Peyer's patch (tissue), 4 donors: ENCODE measurements around the gene TOX3.

Experiments used
- POLR2A ChIP-seq, 2 donors: fragments of 450-650 bp; IDR thresholded peaks; one replicate each; pipeline ENCODE4 v1.5.1; 2017; ENCODE audit warnings: antibody characterized with exemption in 2 of 2, mild to moderate bottlenecking in 2 of 2, moderate library complexity in 2 of 2
- TF ChIP-seq, protein P1 (sequence below), 6 experiments: fragments of 450-650 bp in 4 of 6; fragments of 200-600 bp in 2 of 6; sonication (generic) in 1 of 6; IDR thresholded peaks; one replicate each; pipeline ENCODE4 v1.5.1; 2017 to 2019; ENCODE audit warnings: antibody characterized with exemption in 6 of 6, mild to moderate bottlenecking in 3 of 6, moderate library complexity in 1 of 6

DNA sequence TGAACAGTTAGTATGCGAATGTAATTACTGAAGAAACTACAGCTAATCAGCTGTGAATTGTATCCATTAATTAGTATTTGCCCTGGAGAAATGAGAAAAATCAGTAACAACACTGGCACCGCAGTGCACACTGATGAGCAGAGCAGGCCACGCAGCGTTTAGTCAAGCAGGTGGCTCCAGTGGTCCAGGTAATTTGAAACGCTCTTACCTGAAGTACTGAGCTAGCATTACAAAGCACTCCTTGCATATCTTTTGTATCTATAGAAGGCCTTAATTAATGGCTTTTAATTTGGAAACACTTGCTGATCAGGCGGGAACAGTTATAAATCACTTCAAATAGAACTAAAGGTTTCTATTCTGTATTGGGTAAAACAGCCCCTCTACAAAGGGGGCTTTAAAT, 76.4 kb downstream of the TOX3 start:
- TF ChIP-seq POLR2A (IDR thresholded peaks at IDR 0.05): no peak
- TF ChIP-seq, protein P1, sequence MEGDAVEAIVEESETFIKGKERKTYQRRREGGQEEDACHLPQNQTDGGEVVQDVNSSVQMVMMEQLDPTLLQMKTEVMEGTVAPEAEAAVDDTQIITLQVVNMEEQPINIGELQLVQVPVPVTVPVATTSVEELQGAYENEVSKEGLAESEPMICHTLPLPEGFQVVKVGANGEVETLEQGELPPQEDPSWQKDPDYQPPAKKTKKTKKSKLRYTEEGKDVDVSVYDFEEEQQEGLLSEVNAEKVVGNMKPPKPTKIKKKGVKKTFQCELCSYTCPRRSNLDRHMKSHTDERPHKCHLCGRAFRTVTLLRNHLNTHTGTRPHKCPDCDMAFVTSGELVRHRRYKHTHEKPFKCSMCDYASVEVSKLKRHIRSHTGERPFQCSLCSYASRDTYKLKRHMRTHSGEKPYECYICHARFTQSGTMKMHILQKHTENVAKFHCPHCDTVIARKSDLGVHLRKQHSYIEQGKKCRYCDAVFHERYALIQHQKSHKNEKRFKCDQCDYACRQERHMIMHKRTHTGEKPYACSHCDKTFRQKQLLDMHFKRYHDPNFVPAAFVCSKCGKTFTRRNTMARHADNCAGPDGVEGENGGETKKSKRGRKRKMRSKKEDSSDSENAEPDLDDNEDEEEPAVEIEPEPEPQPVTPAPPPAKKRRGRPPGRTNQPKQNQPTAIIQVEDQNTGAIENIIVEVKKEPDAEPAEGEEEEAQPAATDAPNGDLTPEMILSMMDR (IDR thresholded peaks at IDR 0.05): no peak
